Memory B cell (primary cell): ENCODE results near the gene FADS3.

Experiments used
- ATAC-seq: fragments of 150-1000 bp; cut with Tn5 transposase; 2 replicates; pipeline ENCODE4 v1.10.0; 2021; ENCODE audit warnings: low read depth, mild to moderate bottlenecking, moderate library complexity
- DNase-seq, 2 donors: peaks; one replicate each; pipeline ENCODE4 v3.0.0; 2022; ENCODE audit warnings: low spot score in 2 of 2
- H3K27ac Mint-ChIP-seq: one replicate; pipeline ENCODE4 v1.8.0; 2022; ENCODE audit warnings: mild to moderate bottlenecking, moderate library complexity, mixed read lengths
- H3K27me3 Mint-ChIP-seq: one replicate; pipeline ENCODE4 v1.8.0; 2022; ENCODE audit warnings: mixed read lengths
- H3K36me3 Mint-ChIP-seq: one replicate; pipeline ENCODE4 v1.8.0; 2022; ENCODE audit warnings: mild to moderate bottlenecking, mixed read lengths
- H3K4me1 Mint-ChIP-seq: one replicate; pipeline ENCODE4 v1.8.0; 2022; ENCODE audit warnings: mixed read lengths
- H3K4me3 Mint-ChIP-seq: one replicate; pipeline ENCODE4 v1.8.0; 2022; ENCODE audit warnings: mild to moderate bottlenecking, moderate library complexity, mixed read lengths
- H3K9me3 Mint-ChIP-seq: one replicate; pipeline ENCODE4 v1.8.0; 2022; ENCODE audit warnings: mixed read lengths

FADS3 gene

DNA sequence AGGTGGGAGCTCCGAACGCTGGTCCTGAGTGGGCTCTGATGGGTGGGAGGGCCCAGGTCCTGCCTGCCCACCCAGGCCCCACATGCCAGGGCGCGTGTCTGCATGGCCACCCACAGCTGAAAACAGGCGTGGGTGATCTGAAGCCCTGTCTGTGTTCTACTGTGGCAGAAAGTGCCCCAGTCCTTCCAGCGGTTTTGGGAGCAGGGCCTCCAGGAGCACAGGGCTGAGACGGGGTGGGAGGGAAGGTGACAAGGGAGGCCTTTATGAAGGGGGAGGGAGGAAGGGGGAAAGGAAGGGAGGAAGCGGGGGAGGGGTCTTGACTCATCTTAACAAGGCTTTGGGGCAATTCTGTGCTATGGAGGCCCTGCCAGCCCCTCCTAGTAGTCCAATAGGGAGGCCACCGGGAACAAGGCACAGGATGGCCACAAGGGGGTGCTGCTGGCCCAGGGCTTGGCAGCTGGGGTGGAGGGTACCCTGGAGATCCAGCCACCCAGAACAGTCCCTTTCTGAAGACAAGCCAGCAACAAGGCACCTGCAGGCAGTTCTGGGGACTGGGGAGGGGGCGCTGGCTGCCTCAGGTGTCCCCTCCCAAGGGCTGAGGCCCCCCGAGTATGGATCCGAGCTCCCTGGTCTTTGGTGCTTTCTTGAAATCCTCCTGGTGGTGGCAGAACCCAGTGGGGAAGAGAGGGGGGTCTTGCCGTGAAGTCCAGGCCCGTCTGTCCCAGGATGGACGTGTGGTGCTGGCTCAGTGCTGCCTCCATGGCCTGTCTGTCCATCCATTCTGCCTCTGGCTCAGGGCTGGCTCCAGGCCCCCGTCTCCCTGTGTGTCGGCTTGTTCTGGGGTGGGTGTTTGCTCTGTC, 6.3 kb upstream of the FADS3 start:
- peak; percentile 40 for ATAC-seq
- Mint-ChIP-seq H3K9me3 (no peaks in the 10 kb centered on the region), H3K36me3 (no peaks in the 10 kb centered on the region), H3K4me1 (peaks cover 12% of the 10 kb centered on the region), H3K4me3 (no peak overlapping the region), H3K27me3 (no peaks in the 10 kb centered on the region), H3K27ac (no peak overlapping the region)
- DNase-seq, result peak; percentile 60 to 75

GRCh38 chr11:61896665-61897386, 5.5 kb upstream of the FADS3 start:
- Mint-ChIP-seq H3K36me3 (no peaks in the 10 kb centered on the region), H3K9me3 (no peaks in the 10 kb centered on the region), H3K27ac (no peak overlapping the region), H3K4me1 (peaks cover 14% of the 10 kb centered on the region), H3K4me3 (no peak overlapping the region), H3K27me3 (no peaks in the 10 kb centered on the region)
- DNase-seq (no peak), ATAC-seq (no peak)

DNA sequence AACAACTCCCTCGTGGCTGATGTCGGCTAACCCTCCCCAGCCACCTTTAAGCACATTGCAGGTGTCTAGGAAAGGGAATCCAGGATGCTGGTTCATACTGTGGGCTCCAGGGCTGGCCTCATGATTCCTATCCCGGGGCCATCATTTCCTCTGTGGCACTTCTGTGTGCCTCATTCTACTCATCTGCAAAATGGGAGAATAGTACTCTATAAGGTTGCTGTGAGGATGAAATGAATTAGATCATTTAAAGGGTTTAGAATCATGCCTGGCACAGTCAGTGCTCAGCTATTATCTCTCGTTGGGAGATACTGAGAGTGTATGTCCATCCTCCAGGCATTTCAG, 4.3 kb upstream of the FADS3 start:
- H3K4me1 Mint-ChIP-seq, result peaks cover 17% of the 10 kb centered on the region
- no peak for ATAC-seq
- peak overlapping the region; percentile 72 for H3K27ac Mint-ChIP-seq
- DNase-seq, result no peak
- H3K27me3 Mint-ChIP-seq, result no peaks in the 10 kb centered on the region
- no peaks in the 10 kb centered on the region for H3K9me3 Mint-ChIP-seq
- no peak overlapping the region for H3K4me3 Mint-ChIP-seq
- no peaks in the 10 kb centered on the region for H3K36me3 Mint-ChIP-seq

DNA sequence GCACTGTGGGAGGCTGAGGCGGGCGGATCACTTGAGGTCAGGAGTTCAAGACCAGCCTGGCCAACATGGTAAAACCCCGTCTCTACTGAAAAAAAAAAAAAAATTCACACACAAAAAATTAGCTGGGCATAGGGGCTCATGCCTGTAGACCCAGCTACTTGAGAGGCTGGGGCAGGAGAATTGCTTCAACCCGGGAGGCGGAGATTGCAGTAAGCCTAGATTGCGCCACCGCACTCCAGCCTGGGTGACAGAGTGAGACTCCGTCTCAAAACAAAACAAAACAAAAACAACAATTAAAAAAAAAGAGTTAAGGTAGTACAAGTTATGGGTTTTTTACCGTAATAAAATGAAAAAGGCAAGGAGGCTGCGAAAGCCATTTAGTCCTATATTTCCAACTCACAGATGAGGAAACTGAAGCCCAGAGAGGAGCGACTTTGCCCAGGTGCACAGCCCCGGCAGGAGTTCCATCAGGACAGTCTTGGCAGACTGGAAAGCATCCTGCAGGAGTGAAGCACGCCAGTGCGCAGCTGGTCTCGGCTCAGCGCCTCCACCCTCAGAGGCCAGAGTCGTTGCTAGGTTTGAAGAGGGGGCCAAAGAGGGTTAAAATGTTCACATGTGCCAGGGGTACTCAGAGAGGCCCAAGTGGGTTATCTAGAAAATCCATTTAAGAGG, 3.8 kb upstream of the FADS3 start:
- no peak for ATAC-seq
- no peak overlapping the region for H3K4me3 Mint-ChIP-seq

DNA sequence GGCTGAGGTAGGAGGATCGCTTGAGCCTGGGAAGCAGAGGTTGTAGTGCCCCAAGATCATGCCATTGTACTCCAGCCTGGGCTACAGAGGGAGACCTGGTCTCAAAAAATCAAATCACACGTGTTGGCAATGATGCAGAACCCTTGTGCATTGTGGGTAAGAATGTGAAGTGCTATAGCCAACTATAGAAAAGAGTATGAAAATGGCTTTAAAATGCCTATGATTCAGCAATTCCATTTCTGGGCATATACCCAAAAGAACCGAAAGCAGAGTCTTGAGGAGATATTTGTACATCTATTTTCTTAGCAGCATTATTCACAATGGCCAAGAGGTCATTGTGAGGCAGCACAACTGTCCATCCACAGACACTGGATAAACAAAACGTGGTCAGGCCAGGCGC, 2.6 kb upstream of the FADS3 start:
- H3K4me1 Mint-ChIP-seq, result peaks cover 12% of the 10 kb centered on the region
- DNase-seq, result no peak
- H3K9me3 Mint-ChIP-seq, result no peaks in the 10 kb centered on the region
- no peaks in the 10 kb centered on the region for H3K36me3 Mint-ChIP-seq
- no peak overlapping the region for H3K4me3 Mint-ChIP-seq
- no peak for ATAC-seq
- H3K27ac Mint-ChIP-seq, result peak overlapping the region; percentile 35
- no peaks in the 10 kb centered on the region for H3K27me3 Mint-ChIP-seq

More for the DNA sequence above, 3.8 kb upstream of the FADS3 start:
- no peak for DNase-seq
- Mint-ChIP-seq H3K36me3 (no peaks in the 10 kb centered on the region), H3K27ac (peak overlapping the region; percentile 72), H3K4me1 (peaks cover 17% of the 10 kb centered on the region), H3K27me3 (no peaks in the 10 kb centered on the region), H3K9me3 (no peaks in the 10 kb centered on the region)

GRCh38 chr11:61892085-61892370, 683 bp upstream of the FADS3 start:
- DNase-seq, result no peak
- Mint-ChIP-seq H3K36me3 (peaks cover 5% of the 10 kb centered on the region), H3K27ac (peak overlapping the region; percentile 71), H3K4me1 (peaks cover 12% of the 10 kb centered on the region), H3K4me3 (peak overlapping the region; percentile 69), H3K9me3 (no peaks in the 10 kb centered on the region), H3K27me3 (no peaks in the 10 kb centered on the region)
- ATAC-seq, result peak; percentile 84

DNA sequence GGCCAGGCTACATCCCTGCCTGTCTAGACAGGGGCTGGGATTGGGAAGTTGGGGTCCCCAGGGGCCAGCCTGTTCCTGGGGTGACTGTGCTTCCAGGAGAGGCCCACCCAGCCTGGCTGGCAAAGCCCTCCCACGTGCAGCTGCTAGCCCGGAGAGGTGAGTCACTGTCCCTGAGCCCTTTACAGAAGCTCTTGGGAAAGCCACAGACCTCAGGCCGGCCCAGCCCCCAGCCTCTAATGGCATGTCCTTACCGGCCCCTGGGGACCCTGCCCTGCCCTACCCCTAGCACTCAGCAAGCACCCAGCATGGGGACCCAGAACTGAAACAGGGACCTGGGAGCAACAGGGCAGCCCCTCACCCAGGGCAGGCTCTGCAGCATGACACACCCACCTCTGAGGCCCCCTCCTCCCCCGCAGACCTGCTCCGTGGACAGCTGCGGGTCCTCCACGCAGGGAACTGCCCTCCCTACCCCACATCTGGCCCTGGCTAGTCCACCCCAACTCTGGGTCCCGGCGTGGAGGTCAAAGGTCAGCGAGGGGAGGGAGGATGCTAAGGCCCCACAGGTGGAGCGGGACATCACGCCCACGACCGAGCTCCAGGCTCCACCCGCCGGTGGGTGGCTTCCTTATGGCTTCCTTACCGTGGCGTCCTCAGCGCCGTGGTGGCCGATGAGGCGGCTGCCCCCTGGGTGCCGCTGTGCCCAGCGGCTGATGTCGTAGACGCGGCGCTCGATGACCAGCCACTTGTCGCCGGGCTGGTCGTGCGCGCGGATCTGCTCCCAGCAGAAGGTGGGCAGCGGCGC, 615 bp downstream of the FADS3 start:
- peaks cover 12% of the 10 kb centered on the region for H3K4me1 Mint-ChIP-seq
- peaks cover 5% of the 10 kb centered on the region for H3K36me3 Mint-ChIP-seq
- H3K4me3 Mint-ChIP-seq, result peak overlapping the region; percentile 95
- H3K9me3 Mint-ChIP-seq, result no peaks in the 10 kb centered on the region
- DNase-seq (peak; percentile 29 to 34), ATAC-seq (no peak)
- H3K27me3 Mint-ChIP-seq, result no peaks in the 10 kb centered on the region
- H3K27ac Mint-ChIP-seq, result peak overlapping the region; percentile 75

DNA sequence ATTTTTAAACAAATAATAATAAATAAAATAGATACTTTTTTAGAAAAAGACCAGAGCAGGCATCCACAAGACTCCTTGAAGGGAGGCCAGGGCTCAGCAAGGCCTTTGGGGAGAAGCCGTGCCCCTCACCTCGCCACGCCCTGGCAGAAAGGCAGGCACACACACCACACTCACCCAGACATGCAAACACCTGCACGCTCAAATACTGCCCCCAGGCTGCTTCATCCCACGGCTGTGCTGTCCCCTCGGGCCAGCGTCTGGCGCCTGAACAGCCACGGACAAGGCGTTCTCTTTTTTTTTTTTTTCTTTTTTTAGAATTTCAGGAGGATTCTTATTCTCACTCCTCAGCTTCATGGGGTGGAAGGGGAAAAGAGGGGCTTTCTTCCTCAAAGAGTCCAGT, 1.5 kb downstream of the FADS3 start:
- Mint-ChIP-seq H3K27me3 (no peaks in the 10 kb centered on the region), H3K4me3 (peak overlapping the region; percentile 62), H3K4me1 (peaks cover 12% of the 10 kb centered on the region), H3K27ac (no peak overlapping the region), H3K9me3 (no peaks in the 10 kb centered on the region), H3K36me3 (peaks cover 5% of the 10 kb centered on the region)
- no peak for DNase-seq
- no peak for ATAC-seq

GRCh38 chr11:61888590-61888989, 2.8 kb downstream of the FADS3 start:
- peaks cover 18% of the 10 kb centered on the region for H3K4me1 Mint-ChIP-seq
- H3K9me3 Mint-ChIP-seq, result no peaks in the 10 kb centered on the region
- ATAC-seq (no peak), DNase-seq (no peak)
- H3K36me3 Mint-ChIP-seq, result peaks cover 6% of the 10 kb centered on the region
- H3K27me3 Mint-ChIP-seq, result no peaks in the 10 kb centered on the region
- no peak overlapping the region for H3K4me3 Mint-ChIP-seq
- no peak overlapping the region for H3K27ac Mint-ChIP-seq

- ATAC-seq (no peak), DNase-seq (no peak)
- Mint-ChIP-seq H3K27ac (no peak overlapping the region), H3K9me3 (no peaks in the 10 kb centered on the region), H3K27me3 (no peaks in the 10 kb centered on the region), H3K4me3 (no peak overlapping the region), H3K36me3 (peaks cover 7% of the 10 kb centered on the region), H3K4me1 (peaks cover 24% of the 10 kb centered on the region)
These were observed 3.4 kb downstream of the FADS3 start for GRCh38 chr11:61887839-61888494.

- ATAC-seq, result no peak
- Mint-ChIP-seq H3K4me1 (peaks cover 26% of the 10 kb centered on the region), H3K27ac (no peak overlapping the region)
These were observed 4.7 kb downstream of the FADS3 start for GRCh38 chr11:61886643-61887042.

DNA sequence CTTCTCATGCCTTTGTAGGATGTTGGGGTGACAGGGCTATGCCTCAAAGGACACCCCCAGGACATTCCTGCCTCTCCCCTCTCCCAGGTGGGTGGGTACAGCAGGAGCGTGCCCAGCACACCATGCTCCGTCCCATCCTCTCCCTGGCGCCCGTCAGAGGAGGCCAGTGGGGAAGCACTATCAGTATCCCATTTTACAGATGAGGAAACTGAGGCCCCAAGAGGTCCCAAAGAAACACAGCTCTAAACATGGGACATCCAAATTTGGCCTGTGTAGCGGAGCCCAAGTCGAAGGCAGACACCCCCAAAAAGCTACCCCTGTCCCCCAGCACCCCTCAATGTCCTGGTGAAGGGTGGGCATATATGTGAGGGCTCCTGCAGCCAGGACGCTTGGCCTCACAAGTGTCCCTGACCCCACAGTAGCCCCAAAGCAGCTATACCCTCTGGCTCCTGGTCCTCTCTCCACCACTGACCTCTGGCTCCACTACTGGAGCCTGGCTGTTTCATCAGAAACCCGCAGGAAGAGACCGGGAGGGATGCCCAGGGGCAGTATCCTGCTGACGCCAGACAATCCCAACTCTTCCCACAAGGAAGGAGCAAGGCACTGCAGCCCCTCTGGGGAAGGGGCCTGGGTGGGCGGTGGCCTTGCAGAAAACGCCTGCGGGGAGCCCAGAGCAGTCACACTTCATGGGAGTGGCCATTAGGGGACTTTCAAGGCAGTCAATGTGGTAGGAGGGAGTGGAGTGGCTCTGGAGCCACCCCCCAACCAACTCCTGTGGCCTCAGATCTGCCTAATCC, 5.4 kb downstream of the FADS3 start:
- ATAC-seq, result no peak
- Mint-ChIP-seq H3K9me3 (no peaks in the 10 kb centered on the region), H3K36me3 (peaks cover 7% of the 10 kb centered on the region), H3K27me3 (no peaks in the 10 kb centered on the region), H3K4me1 (peaks cover 33% of the 10 kb centered on the region), H3K27ac (no peak overlapping the region), H3K4me3 (no peak overlapping the region)
- DNase-seq, result no peak

More at GRCh38 chr11:61886643-61887042, 4.7 kb downstream of the FADS3 start:
- no peak overlapping the region for H3K4me3 Mint-ChIP-seq
- H3K9me3 Mint-ChIP-seq, result no peaks in the 10 kb centered on the region
- no peaks in the 10 kb centered on the region for H3K27me3 Mint-ChIP-seq
- DNase-seq, result no peak
- H3K36me3 Mint-ChIP-seq, result peaks cover 7% of the 10 kb centered on the region
